Spleen (tissue), 7 donors: ENCODE measurements around the gene SDC3.

ENCODE experiments used
- POLR2A ChIP-seq, 3 donors: fragments of 450-650 bp; IDR thresholded peaks; one replicate each; pipeline ENCODE4 v1.5.1; 2017; ENCODE audit warnings: antibody characterized with exemption in 3 of 3, mild to moderate bottlenecking in 1 of 3
- POLR2AphosphoS5 ChIP-seq, 3 donors: sonication (generic); formaldehyde crosslinking; IDR thresholded peaks; one replicate each; pipeline ENCODE4 v1.5.1; 2017; ENCODE audit warnings: antibody characterized with exemption in 3 of 3
- TF ChIP-seq, protein P1 (sequence below), 11 experiments: fragments of 200-600 bp in 7 of 11; fragments of 450-650 bp in 4 of 11; sonication (generic) in 4 of 11; IDR thresholded peaks in 8 of 11; conservative IDR thresholded peaks in 3 of 11; 1 replicate in 7 of 11; 2 replicates in 4 of 11; pipeline versions ENCODE4 v1.4.0 to v1.8.0; 2016 to 2021; ENCODE audit warnings: antibody characterized with exemption in 11 of 11, inconsistent platforms in 4 of 11, mild to moderate bottlenecking in 1 of 11
- donor health status: DM: no; HTN: no; CAD: no; lungs with moderate emphysema.
- donor health status: DM: no; HTN: no; CAD: no.
- donor health status: DM: no; HTN: no; CAD: no.

DNA sequence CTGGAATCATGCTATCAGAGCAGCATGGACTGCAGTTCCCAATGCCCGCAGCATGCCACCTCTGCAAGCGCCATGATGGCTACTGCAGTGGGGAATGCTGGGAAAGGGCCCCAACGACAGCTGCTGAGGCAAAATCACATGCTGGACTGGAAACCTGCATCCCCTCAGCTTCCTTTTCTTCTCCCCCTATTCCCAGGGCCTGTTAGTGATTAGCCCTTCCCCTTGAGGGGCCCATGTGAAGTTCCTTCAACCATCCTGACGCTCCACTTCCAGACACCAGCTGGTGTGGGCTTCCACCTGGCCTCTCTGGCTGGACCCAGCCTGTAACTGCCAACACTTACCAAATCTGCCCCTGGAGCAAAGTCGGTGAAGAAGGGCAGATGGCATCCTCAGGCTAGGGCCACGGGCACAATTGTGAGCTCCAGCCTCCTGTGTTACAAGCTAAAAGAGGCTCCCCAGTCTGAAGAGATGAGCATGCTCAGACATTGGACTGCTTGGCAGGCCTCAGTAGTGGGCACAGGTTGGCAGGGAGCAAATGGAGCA lies 22.1 kb upstream of the SDC3 start:
- TF ChIP-seq, protein P1, sequence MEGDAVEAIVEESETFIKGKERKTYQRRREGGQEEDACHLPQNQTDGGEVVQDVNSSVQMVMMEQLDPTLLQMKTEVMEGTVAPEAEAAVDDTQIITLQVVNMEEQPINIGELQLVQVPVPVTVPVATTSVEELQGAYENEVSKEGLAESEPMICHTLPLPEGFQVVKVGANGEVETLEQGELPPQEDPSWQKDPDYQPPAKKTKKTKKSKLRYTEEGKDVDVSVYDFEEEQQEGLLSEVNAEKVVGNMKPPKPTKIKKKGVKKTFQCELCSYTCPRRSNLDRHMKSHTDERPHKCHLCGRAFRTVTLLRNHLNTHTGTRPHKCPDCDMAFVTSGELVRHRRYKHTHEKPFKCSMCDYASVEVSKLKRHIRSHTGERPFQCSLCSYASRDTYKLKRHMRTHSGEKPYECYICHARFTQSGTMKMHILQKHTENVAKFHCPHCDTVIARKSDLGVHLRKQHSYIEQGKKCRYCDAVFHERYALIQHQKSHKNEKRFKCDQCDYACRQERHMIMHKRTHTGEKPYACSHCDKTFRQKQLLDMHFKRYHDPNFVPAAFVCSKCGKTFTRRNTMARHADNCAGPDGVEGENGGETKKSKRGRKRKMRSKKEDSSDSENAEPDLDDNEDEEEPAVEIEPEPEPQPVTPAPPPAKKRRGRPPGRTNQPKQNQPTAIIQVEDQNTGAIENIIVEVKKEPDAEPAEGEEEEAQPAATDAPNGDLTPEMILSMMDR (IDR thresholded peaks at IDR 0.05 in 8 of 11, conservative IDR thresholded peaks at IDR 0.05 in 3 of 11): no peak
- no peak for TF ChIP-seq POLR2A (IDR thresholded peaks at IDR 0.05)
- TF ChIP-seq POLR2AphosphoS5 (IDR thresholded peaks at IDR 0.05): peak in 2 of 3 donors; percentile 16 to 38
